Prostate gland (tissue), 2 donors: ENCODE results near the gene TNXB. TPM values are rescaled to one million over a fixed set of nuclear protein-coding genes. Genes with fewer than 3 reads are reported as not detected.
"Not testable (repeated sequence)": the region's sequence is repeated elsewhere in the genome, so short reads cannot be mapped to it uniquely, and the experiment has no call there.

ENCODE experiments used
- DNase-seq: peaks from one replicate; pipeline ENCODE4 v3.0.0-alpha.2; 2019; ENCODE audit warnings: low spot score
- H3K27ac ChIP-seq, 2 donors: fragments of 200-600 bp; sonication (generic); 2 replicates each; pipeline ENCODE4 v1.5.1; 2017 to 2019
- H3K27me3 ChIP-seq: fragments of 200-600 bp; sonication (generic); replicated peaks from 2 replicates; pipeline ENCODE4 v1.5.1; 2019; ENCODE audit not compliant: insufficient read depth
- H3K36me3 ChIP-seq, 2 donors: fragments of 200-600 bp; sonication (generic); 1 replicate in 1 of 2; 2 replicates in 1 of 2; pipeline versions ENCODE4 v1.5.1 to v1.8.1; 2017 to 2019
- H3K4me1 ChIP-seq: fragments of 200-600 bp; sonication (generic); replicated peaks from 2 replicates; pipeline ENCODE4 v1.5.1; 2019
- H3K4me3 ChIP-seq, 2 donors: fragments of 200-600 bp; sonication (generic); 2 replicates each; pipeline ENCODE4 v1.5.1; 2017 to 2019
- H3K9me3 ChIP-seq: fragments of 200-600 bp; sonication (generic); 2 replicates; pipeline ENCODE4 v1.5.1; 2017
- WGBS: methylation state at CpG from one replicate; pipeline ENCODE4 v1.1.5; 2018; 5-methylcytosine and 5-hydroxymethylcytosine counted together
- intact Hi-C: fragments of 100-400 bp; cut with DNase I; formaldehyde crosslinking; loops from one replicate; pipeline ENCODE4 v1.14.2; 2022
- total RNA-seq, 2 donors: library from RNA; depleted of rRNA; stranded (reverse); fragments of >200 nt; gene quantifications; one replicate each; pipeline ENCODE4 v1.1.0, GENCODE V29; 2016

TNXB gene
- total RNA-seq, 2 donors from 2014 or later: 18.5 to 29.1 TPM

DNA sequence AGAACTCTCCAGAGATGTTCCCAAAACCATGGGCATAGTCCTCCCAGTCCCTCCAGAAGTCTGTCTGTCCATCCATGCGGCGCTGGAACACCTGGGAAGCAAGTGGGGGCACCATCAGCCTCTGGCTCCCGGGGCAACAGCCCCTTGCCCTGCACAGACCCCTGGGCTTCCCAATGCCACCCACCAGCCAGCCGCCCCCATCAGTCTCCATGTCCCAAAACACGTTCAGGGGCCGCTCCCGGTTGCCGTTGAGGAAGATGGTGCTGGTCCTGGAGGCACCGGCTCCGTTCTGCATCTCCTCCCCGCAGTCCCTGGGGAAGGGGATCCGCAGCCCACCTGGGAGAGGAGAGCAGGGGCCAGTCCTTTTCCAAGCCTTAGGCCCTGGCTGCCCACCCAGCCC, 99.6 kb downstream of the TNXB start:
- DNase-seq, H3K9me3 ChIP-seq, H3K27ac ChIP-seq, intact Hi-C loops, H3K36me3 ChIP-seq, H3K4me1 ChIP-seq, H3K27me3 ChIP-seq, H3K4me3 ChIP-seq: not testable (repeated sequence)
- 81% methylated on average over 10 of the region's 12 CpGs for WGBS

DNA sequence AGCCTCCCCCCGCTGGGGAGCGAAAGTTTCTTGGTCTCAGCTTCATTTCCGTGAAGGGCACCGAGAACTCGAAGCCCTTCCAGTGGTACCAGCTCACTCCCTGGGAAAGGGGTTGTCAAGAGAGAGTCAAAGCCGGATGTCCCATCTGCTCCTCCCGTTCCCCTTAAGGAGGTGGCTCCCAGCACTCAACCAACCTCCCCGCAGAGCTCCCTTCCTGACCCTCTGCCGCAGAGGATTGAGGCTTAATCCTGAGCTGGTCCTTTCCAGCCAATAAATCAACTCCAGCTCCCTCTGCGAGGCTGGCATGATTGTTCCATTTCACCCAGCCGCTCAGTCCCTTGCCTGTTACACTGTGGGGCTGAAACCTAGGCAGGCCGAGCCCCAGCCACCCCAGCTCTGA, 100.5 kb downstream of the TNXB start:
- H3K4me3 ChIP-seq, intact Hi-C loops, H3K27ac ChIP-seq, H3K9me3 ChIP-seq, H3K4me1 ChIP-seq, DNase-seq, H3K36me3 ChIP-seq, H3K27me3 ChIP-seq: not testable (repeated sequence)
- WGBS: 66% methylated on average over 7 of the region's 12 CpGs

GRCh38 chr6:32008037-32008436, 101.1 kb downstream of the TNXB start:
- H3K27ac ChIP-seq, H3K36me3 ChIP-seq, H3K27me3 ChIP-seq, DNase-seq, H3K9me3 ChIP-seq, H3K4me1 ChIP-seq, intact Hi-C loops, H3K4me3 ChIP-seq: not testable (repeated sequence)
- no CpG with 5 or more reads among the region's 24 CpGs for WGBS

GRCh38 chr6:32007086-32007485, 102.1 kb downstream of the TNXB start:
- intact Hi-C loops, H3K27me3 ChIP-seq, H3K36me3 ChIP-seq, H3K27ac ChIP-seq, H3K4me1 ChIP-seq, H3K9me3 ChIP-seq, DNase-seq, H3K4me3 ChIP-seq: not testable (repeated sequence)
- 81% methylated on average over 11 of the region's 12 CpGs for WGBS

DNA sequence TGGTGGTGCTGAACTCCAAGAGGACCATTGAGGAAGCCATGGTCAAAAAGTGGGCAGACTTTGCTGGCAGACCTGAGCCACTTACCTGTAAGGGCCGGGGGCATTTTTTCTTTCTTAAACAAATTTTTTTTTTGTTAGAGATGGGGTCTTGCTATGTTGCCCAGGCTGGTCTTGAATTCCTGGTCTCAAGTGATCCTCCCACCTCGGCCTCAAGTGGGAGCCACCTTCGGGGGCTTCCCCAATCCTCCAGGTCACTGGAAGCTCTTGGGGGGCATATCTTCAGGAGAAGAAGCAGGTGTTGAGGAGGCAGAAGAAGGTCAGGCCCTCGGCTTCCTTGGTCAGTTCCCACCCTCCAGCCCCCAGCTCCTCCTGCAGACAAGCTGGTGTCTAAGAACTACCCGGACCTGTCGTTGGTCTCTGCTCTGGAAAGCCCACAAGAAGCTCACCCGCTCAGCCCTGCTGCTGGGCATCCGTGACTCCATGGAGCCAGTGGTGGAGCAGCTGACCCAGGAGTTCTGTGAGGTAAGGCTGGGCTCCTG, 103.1 kb downstream of the TNXB start:
- H3K27me3 ChIP-seq, H3K4me3 ChIP-seq, intact Hi-C loops, H3K4me1 ChIP-seq, H3K27ac ChIP-seq, H3K36me3 ChIP-seq, H3K9me3 ChIP-seq, DNase-seq: not testable (repeated sequence)
- WGBS: 87% methylated on average over 6 of the region's 8 CpGs

- H3K9me3 ChIP-seq, intact Hi-C loops, H3K27ac ChIP-seq, H3K4me1 ChIP-seq, H3K4me3 ChIP-seq, H3K36me3 ChIP-seq, H3K27me3 ChIP-seq, DNase-seq: not testable (repeated sequence)
- 77% methylated on average over 9 of the region's 9 CpGs for WGBS
Observed at GRCh38 chr6:32005538-32005880, 103.6 kb downstream of the TNXB start.

- H3K27ac ChIP-seq, H3K4me3 ChIP-seq, intact Hi-C loops, H3K4me1 ChIP-seq, H3K9me3 ChIP-seq, H3K27me3 ChIP-seq, H3K36me3 ChIP-seq, DNase-seq: not testable (repeated sequence)
- WGBS: 46% methylated on average over 9 of the region's 13 CpGs
Observed at GRCh38 chr6:32004864-32005537, 104.1 kb downstream of the TNXB start.

GRCh38 chr6:32004393-32004792, 104.7 kb downstream of the TNXB start:
- H3K9me3 ChIP-seq, H3K36me3 ChIP-seq, H3K4me3 ChIP-seq, H3K27ac ChIP-seq, H3K4me1 ChIP-seq, H3K27me3 ChIP-seq, intact Hi-C loops, DNase-seq: not testable (repeated sequence)
- 74% methylated on average over 3 of the region's 4 CpGs for WGBS

- intact Hi-C loops, H3K4me3 ChIP-seq, H3K27ac ChIP-seq, H3K27me3 ChIP-seq, H3K36me3 ChIP-seq, H3K4me1 ChIP-seq, DNase-seq, H3K9me3 ChIP-seq: not testable (repeated sequence)
- no CpG with 5 or more reads among the region's 7 CpGs for WGBS
Observed at GRCh38 chr6:32003301-32003700, 105.8 kb downstream of the TNXB start.

DNA sequence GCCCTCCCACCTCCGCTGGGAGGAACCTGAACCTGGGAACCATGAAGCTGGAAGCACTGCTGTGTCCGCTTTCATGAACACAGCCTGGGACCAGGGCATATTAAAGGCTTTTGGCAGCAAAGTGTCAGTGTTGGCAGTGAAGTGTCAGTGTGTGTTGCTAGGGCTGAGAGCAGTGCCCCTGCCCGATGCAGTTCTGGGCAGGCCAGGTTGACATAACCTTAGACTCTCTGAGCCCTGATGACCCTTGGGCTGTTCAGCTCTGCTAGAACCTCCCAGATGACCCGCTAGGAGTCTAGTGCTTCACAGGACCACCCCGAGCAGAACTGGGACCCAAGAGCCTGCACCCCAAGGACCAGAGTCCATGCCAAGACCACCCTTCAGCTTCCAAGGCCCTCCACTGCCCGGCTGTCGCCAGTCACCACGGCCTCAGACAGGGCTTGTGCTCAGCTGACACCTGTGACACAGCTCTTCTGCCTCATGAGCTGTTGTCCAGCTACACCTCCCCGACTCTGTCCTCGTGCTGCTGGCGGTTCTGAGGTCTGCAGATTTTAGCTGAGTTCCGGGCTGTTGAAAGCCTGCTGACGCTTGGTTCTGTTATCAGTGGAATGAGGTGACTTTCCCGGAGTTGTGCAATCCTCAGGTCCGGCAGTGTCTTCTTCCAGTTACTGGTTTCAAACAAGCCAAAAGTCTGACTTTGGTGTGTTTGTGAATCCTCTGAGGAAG, 106.4 kb downstream of the TNXB start:
- H3K27me3 ChIP-seq, DNase-seq, H3K36me3 ChIP-seq, H3K4me1 ChIP-seq, H3K4me3 ChIP-seq, H3K27ac ChIP-seq, H3K9me3 ChIP-seq, intact Hi-C loops: not testable (repeated sequence)
- no CpG with 5 or more reads among the region's 15 CpGs for WGBS

GRCh38 chr6:31996385-31996784, 112.8 kb downstream of the TNXB start:
- WGBS: 88% methylated on average over 3 of the region's 6 CpGs
- intact Hi-C loops, H3K9me3 ChIP-seq, DNase-seq, H3K4me1 ChIP-seq, H3K4me3 ChIP-seq, H3K36me3 ChIP-seq, H3K27ac ChIP-seq, H3K27me3 ChIP-seq: not testable (repeated sequence)

- H3K27ac ChIP-seq, H3K27me3 ChIP-seq, H3K9me3 ChIP-seq, intact Hi-C loops, DNase-seq, H3K4me3 ChIP-seq, H3K36me3 ChIP-seq, H3K4me1 ChIP-seq: not testable (repeated sequence)
- whole genome bisulfite sequencing: no CpG with 5 or more reads among the region's 14 CpGs
Observed at GRCh38 chr6:31994421-31994820, 114.7 kb downstream of the TNXB start.
